GM08714 (cell line): ENCODE results near the gene ESM1.

Experiments
- H3K4me3 ChIP-seq: fragments of 200-500 bp; sonication (Bioruptor generic); 2 replicates; pipeline ENCODE4 v1.5.1; 2014; ENCODE audit warnings: mild to moderate bottlenecking, low read length, inconsistent platforms
- ZNF274 ChIP-seq: IDR thresholded peaks from 2 replicates; pipeline ENCODE4 v1.6.1; 2012; ENCODE audit warnings: mild to moderate bottlenecking, low read depth, low read length

ESM1 gene

GRCh38 chr5:54994628-54995027 is 9.2 kb upstream of the ESM1 start:
- no peak overlapping the region for H3K4me3 ChIP-seq
- no peak for TF ChIP-seq ZNF274

GRCh38 chr5:54993318-54993717 is 7.9 kb upstream of the ESM1 start:
- H3K4me3 ChIP-seq, result no peak overlapping the region
- TF ChIP-seq ZNF274, result no peak

- no peak overlapping the region for H3K4me3 ChIP-seq
- no peak for TF ChIP-seq ZNF274
Measured at GRCh38 chr5:54991416-54991815, 6.0 kb upstream of the ESM1 start.

- H3K4me3 ChIP-seq, result no peak overlapping the region
- no peak for TF ChIP-seq ZNF274
Measured at GRCh38 chr5:54990841-54991258, 5.5 kb upstream of the ESM1 start.

GRCh38 chr5:54988817-54989216 is 3.4 kb upstream of the ESM1 start:
- H3K4me3 ChIP-seq, result no peak overlapping the region
- TF ChIP-seq ZNF274, result no peak

GRCh38 chr5:54988218-54988617 is 2.8 kb upstream of the ESM1 start:
- H3K4me3 ChIP-seq, result no peak overlapping the region
- TF ChIP-seq ZNF274, result no peak

GRCh38 chr5:54986269-54986654 is 869 bp upstream of the ESM1 start:
- no peak overlapping the region for H3K4me3 ChIP-seq
- TF ChIP-seq ZNF274, result no peak

- TF ChIP-seq ZNF274, result no peak
- no peak overlapping the region for H3K4me3 ChIP-seq
Measured at GRCh38 chr5:54981928-54982327, 3.5 kb downstream of the ESM1 start.

- no peak for TF ChIP-seq ZNF274
- no peak overlapping the region for H3K4me3 ChIP-seq
Measured at GRCh38 chr5:54975701-54976100, 9.7 kb downstream of the ESM1 start.

- no peak overlapping the region for H3K4me3 ChIP-seq
- TF ChIP-seq ZNF274, result no peak
Measured at GRCh38 chr5:54969856-54970828, 15.3 kb downstream of the ESM1 start.

- no peak for TF ChIP-seq ZNF274
- H3K4me3 ChIP-seq, result no peak overlapping the region
Measured at GRCh38 chr5:54969242-54969641, 16.2 kb downstream of the ESM1 start.

GRCh38 chr5:54965806-54966205 is 19.6 kb downstream of the ESM1 start:
- no peak for TF ChIP-seq ZNF274
- no peak overlapping the region for H3K4me3 ChIP-seq

- no peak for TF ChIP-seq ZNF274
- no peak overlapping the region for H3K4me3 ChIP-seq
Measured at GRCh38 chr5:54964405-54964804, 21.0 kb downstream of the ESM1 start.

- H3K4me3 ChIP-seq, result no peak overlapping the region
- TF ChIP-seq ZNF274, result no peak
Measured at GRCh38 chr5:54959673-54960418, 25.5 kb downstream of the ESM1 start.

- H3K4me3 ChIP-seq, result no peak overlapping the region
- no peak for TF ChIP-seq ZNF274
Measured at GRCh38 chr5:54956922-54957321, 28.5 kb downstream of the ESM1 start.
